GM21515 (cell line): ENCODE results near the gene PSMC6.
"Not testable (repeated sequence)": the region's sequence is repeated elsewhere in the genome, so short reads cannot be mapped to it uniquely, and the experiment has no call there.

Source experiments
- ATAC-seq: cut with Tn5 transposase; IDR thresholded peaks from one replicate; pipeline ENCODE4 v1.9.1; 2021; ENCODE audit not compliant: unreplicated experiment

The PSMC6 gene

GRCh38 chr14:52716155-52716554, 9.2 kb downstream of the PSMC6 start:
- ATAC-seq: no peak

GRCh38 chr14:52723514-52724359, 16.7 kb downstream of the PSMC6 start:
- no peak for ATAC-seq

GRCh38 chr14:52724360-52724644, 17.3 kb downstream of the PSMC6 start:
- no peak for ATAC-seq

GRCh38 chr14:52727509-52727908, 20.5 kb downstream of the PSMC6 start:
- not testable (repeated sequence) for ATAC-seq

DNA sequence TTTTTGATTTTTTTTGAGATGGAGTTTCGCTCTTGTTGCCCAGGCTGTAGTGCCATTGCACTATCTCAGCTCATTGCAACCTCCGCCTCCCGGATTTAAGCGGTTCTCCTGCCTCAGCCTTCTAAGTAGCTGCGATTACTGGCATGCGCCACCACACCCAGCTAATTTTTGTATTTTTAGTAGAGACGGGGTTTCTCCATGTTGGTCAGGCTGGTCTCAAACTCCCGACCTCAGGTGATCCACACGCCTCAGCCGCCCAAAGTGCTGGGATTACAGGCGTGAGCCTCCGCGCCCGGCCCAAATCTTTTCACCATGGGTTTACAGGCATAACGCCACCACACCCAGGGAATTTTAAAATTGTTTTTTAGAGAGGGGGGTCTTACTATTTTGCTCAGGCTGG, 22.0 kb downstream of the PSMC6 start:
- not testable (repeated sequence) for ATAC-seq

GRCh38 chr14:52729585-52729924, 22.6 kb downstream of the PSMC6 start:
- ATAC-seq: no peak

GRCh38 chr14:52729925-52730708, 23.1 kb downstream of the PSMC6 start, which contains the start of gene STYX:
TSS of gene STYX (plus strand) at chr14:52730166. CDS start at chr14:52730475, 309 bp downstream.
- peak; percentile 91 for ATAC-seq

GRCh38 chr14:52730709-52731111, 23.7 kb downstream of the PSMC6 start:
- no peak for ATAC-seq

GRCh38 chr14:52733824-52734223, 26.8 kb downstream of the PSMC6 start:
- no peak for ATAC-seq

- ATAC-seq: no peak
These were observed 29.0 kb downstream of the PSMC6 start for GRCh38 chr14:52735921-52736489.

DNA sequence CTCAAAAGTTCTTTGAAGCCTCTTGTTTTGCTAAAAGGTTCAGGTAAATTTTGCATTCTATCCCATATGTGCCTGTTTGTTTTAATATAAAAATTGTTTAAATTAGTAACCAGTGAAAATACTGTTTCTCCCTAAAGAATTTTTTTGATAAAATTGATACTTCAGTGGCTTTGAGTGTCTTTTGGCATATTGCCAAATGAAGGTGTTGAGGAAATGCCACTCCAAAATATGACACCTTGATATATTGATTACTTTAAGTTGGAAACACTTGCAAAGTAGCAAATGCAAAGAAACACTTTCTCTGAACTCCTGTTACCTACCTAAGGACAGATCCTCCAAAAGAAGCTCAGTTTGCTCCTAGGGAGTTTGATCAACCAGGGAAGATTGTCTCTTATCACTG, 31.4 kb downstream of the PSMC6 start:
- ATAC-seq: no peak

DNA sequence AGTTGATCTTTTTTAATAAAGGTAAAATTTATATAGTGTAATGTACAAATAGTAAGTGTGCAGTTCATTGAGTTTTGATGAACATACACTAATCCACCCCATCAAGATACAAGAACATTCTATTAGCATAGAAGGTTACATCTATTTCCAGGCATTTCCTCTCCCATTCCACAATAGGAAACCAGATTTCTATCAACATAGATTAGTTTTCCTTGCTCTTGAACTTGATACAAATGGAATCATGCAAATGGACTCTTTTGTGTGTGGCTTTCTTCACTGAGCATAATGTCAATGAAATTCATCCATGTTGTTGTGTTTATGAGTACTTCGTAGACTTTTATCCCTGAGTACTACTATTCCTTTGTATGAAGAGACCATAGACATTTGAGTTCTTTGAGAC, 33.8 kb downstream of the PSMC6 start:
- no peak for ATAC-seq

- ATAC-seq: peak; percentile 30
These were observed 34.9 kb downstream of the PSMC6 start for GRCh38 chr14:52741865-52742264.

DNA sequence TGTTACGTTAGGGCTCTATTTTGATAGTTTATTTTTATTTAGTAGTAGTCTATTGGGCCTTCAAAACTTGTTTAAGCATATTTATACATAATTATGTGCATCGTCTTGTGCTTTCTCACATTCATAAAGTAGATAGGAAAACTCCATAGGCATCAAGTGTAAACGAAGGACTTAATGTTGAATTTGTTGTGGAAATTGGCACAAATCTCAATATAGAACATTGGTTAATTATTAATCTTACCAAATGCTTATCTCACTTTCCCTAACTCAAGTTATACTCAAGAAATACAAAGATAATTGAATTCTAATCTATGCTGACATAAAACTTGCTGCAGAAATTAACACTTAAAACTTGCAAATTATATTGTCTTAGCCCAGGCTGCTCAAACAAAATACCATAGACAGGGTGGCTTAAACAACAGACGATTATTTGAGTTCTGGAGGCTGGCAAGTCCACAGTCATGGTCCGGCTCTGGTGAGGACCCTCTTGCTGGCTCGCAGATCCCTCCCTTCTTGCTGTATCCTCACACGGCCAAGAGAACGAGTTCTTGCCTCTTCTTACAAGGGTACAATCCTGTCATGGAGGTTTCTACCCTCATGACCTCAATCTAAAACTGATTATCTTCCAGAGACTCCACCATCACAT, 41.8 kb downstream of the PSMC6 start:
- ATAC-seq: no peak

DNA sequence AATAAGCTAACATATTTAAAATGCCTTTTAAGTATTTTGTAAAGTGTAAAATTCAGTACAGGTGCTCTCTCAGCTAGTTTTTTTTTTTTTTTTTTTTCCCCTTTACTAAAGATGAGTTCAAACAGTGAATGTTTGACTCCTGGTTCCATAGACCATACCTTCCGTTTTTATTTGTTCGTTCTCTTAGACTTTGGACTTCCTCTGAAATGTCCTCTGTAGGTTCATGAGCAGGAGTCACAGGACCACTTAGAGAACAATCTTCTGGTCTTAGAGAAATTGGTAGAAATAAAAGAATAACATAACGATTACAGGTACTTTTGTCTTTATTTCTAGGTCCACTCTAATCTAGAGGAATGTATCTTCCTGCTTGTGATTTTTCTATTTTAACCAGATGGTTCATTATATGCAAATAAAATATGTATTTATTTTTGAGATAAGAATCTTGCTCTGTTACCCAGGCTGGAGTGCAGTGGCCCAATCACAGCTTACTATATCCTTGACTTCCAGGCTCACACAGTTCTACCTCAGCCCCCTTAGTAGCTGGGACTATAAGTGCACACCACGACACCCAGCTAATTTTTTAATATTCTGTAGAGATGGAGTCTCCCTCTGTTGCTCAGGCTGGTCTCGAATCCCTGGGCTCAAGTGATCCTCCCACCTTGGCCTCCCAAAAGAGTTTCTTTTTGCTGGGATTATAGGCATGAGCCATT, 48.8 kb downstream of the PSMC6 start:
- ATAC-seq: no peak

GRCh38 chr14:52759145-52759544, 52.1 kb downstream of the PSMC6 start:
- ATAC-seq: no peak

- ATAC-seq: not testable (repeated sequence)
These were observed 55.9 kb downstream of the PSMC6 start for GRCh38 chr14:52762923-52763322.

DNA sequence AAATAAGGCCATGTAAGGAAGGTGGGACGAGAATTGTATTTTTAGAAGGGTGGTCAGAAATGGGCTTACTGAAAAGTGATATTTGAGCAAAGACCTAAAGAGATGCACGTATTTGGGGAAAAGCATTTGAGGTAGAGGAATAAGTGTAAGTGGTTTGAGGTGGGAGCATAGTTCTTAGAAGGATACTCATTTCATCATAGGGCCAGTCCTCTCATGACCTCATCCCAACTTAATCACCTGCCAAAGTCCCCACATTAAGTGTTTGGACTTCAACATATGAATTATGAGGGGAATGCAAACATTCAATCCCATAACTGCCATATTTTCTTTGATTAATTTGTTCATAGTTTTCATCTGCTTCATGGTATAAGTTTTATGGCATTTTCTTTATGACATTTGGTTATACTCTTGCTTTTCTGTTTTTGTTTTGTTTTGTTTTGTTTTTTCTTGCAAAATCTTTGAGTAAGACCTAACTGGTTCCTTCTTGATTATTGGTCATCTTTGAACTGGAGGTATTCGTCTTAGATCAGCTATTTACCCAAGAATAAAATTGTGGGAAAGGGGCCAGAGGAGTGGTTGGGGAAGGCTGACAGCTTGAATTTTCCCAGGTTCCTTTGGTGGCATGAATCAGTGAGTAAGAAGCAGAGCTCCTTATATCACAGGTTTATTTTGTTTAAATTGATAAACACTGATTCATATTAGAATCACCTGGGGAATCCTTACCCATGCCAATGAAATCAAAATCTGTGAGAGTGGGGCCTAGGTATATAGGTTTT, 60.2 kb downstream of the PSMC6 start:
- no peak for ATAC-seq

DNA sequence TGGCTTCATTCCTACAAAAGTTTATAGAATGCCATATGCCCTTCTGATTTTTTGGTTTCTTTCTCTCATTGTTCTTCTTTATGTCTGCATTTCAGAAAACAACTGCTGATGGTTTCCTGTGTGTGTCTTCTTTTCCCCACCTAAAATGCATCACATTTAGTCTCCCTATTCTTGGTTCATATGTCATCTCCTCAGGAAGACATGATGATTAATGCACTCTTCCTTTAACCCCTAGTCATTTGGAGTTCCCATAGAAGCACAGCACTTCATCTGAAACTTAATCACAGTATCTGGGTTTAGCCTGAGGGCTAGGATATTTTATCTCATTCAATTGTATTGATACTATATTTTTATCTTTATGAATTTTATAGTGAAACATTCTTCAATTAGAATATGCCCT, 62.9 kb downstream of the PSMC6 start:
- no peak for ATAC-seq

GRCh38 chr14:52776816-52777215, 69.8 kb downstream of the PSMC6 start:
- ATAC-seq: no peak
